NCI-H2196 treated with DMSO at 0.1 percent for 48 hours (cell line): ENCODE measurements around the gene CCDC57.

Experiments
- DNase-seq: peaks from one replicate; lab custom pipeline; 2025; ENCODE audit not compliant: unreplicated experiment; lab: John Stamatoyannopoulos, UW

The CCDC57 gene

GRCh38 chr17:82112181-82112913 lies 100.3 kb downstream of the CCDC57 start:
- no peak for DNase-seq

GRCh38 chr17:82110298-82110697 lies 102.3 kb downstream of the CCDC57 start:
- peak; percentile 75 for DNase-seq

GRCh38 chr17:82108961-82109475 lies 103.6 kb downstream of the CCDC57 start:
- no peak for DNase-seq

- DNase-seq, result no peak
These were observed 104.1 kb downstream of the CCDC57 start for GRCh38 chr17:82108496-82108945.

GRCh38 chr17:82108038-82108437 lies 104.6 kb downstream of the CCDC57 start:
- no peak for DNase-seq

GRCh38 chr17:82107341-82107860 lies 105.2 kb downstream of the CCDC57 start:
- DNase-seq, result no peak

- DNase-seq, result no peak
These were observed 105.8 kb downstream of the CCDC57 start for GRCh38 chr17:82106688-82107305.

GRCh38 chr17:82105882-82106687 lies 106.6 kb downstream of the CCDC57 start:
- peak; percentile 62 for DNase-seq

- DNase-seq, result no peak
These were observed 107.2 kb downstream of the CCDC57 start for GRCh38 chr17:82105417-82105881.

- DNase-seq, result no peak
These were observed 107.7 kb downstream of the CCDC57 start for GRCh38 chr17:82104797-82105416.

GRCh38 chr17:82103553-82104451 lies 108.8 kb downstream of the CCDC57 start:
- DNase-seq, result no peak

- no peak for DNase-seq
These were observed 110.6 kb downstream of the CCDC57 start for GRCh38 chr17:82101767-82102679.

- no peak for DNase-seq
These were observed 111.3 kb downstream of the CCDC57 start for GRCh38 chr17:82101301-82101715.

- DNase-seq, result no peak
These were observed 111.9 kb downstream of the CCDC57 start for GRCh38 chr17:82100502-82101298.

GRCh38 chr17:82098939-82099763 lies 113.5 kb downstream of the CCDC57 start:
- peak; percentile 58 for DNase-seq

- DNase-seq, result peak; percentile 96
These were observed 114.3 kb downstream of the CCDC57 start, which contains the start of gene FASN for GRCh38 chr17:82098169-82098938. Gene FASN, minus strand, starts transcription at chr17:82098236. Its CDS starts 1,791 bp downstream, at chr17:82096445.
